CD8-positive, alpha-beta memory T cell (primary cell): ENCODE measurements around the gene L1CAM. TPM values are rescaled to one million over a fixed set of nuclear protein-coding genes. Genes with fewer than 3 reads are reported as not detected.
A peak's percentile ranks its signal among the peaks of the same experiment; 100 is the strongest.

Source experiments
- CTCF ChIA-PET: fragments of 350-600 bp; sonication (Branson Sonifier 250); formaldehyde crosslinking; loops from one replicate; lab custom pipeline; 2021; ENCODE audit warnings: antibody characterized with exemption; lab: Charles Lee
- POLR2A ChIA-PET: fragments of 350-600 bp; sonication (Branson Sonifier 250); formaldehyde crosslinking; loops from one replicate; lab custom pipeline; 2021; ENCODE audit warnings: antibody characterized with exemption; lab: Charles Lee
- DNase-seq, 5 donors: peaks; one replicate each; pipeline versions ENCODE4 v3.0.0 to v3.0.0-alpha.2; 2020 to 2022; ENCODE audit warnings: mixed read lengths in 1 of 5
- H3K27ac ChIP-seq: one replicate; pipeline ENCODE4 v1.7.0; 2013; ENCODE audit warnings: low read depth, mild to moderate bottlenecking, low read length, moderate library complexity
- H3K27me3 ChIP-seq: 2 replicates; pipeline ENCODE4 v1.7.0; 2013; ENCODE audit warnings: low read length, mild to moderate bottlenecking; ENCODE audit not compliant: insufficient read depth, poor library complexity, severe bottlenecking
- H3K36me3 ChIP-seq: 2 replicates; pipeline ENCODE4 v1.7.0; 2013; ENCODE audit warnings: mild to moderate bottlenecking, low read length, moderate library complexity; ENCODE audit not compliant: insufficient read depth
- H3K4me1 ChIP-seq: 2 replicates; pipeline ENCODE4 v1.7.0; 2013; ENCODE audit warnings: mild to moderate bottlenecking, low read length, moderate library complexity; ENCODE audit not compliant: insufficient read depth
- H3K4me3 ChIP-seq: 2 replicates; pipeline ENCODE4 v1.7.0; 2013; ENCODE audit warnings: mild to moderate bottlenecking, low read length
- H3K9me3 ChIP-seq: 2 replicates; pipeline ENCODE4 v1.7.0; 2013; ENCODE audit warnings: mild to moderate bottlenecking, low read length
- H3K27ac Mint-ChIP-seq, 8 donors: one replicate each; pipeline ENCODE4 v1.8.0; 2020 to 2021; ENCODE audit warnings: mixed read lengths in 8 of 8, mild to moderate bottlenecking in 6 of 8, inconsistent platforms in 3 of 8, moderate library complexity in 3 of 8
- H3K27me3 Mint-ChIP-seq, 2 donors: one replicate each; pipeline ENCODE4 v1.8.0; 2020 to 2021; ENCODE audit warnings: mixed read lengths in 2 of 2, mild to moderate bottlenecking in 1 of 2, moderate library complexity in 1 of 2
- H3K36me3 Mint-ChIP-seq, 3 donors: one replicate each; pipeline ENCODE4 v1.8.0; 2020 to 2021; ENCODE audit warnings: mixed read lengths in 3 of 3, inconsistent platforms in 1 of 3, mild to moderate bottlenecking in 1 of 3
- H3K4me1 Mint-ChIP-seq, 3 donors: one replicate each; pipeline ENCODE4 v1.8.0; 2020 to 2021; ENCODE audit warnings: mixed read lengths in 3 of 3, inconsistent platforms in 1 of 3, mild to moderate bottlenecking in 1 of 3
- H3K4me3 Mint-ChIP-seq, 7 donors: one replicate each; pipeline ENCODE4 v1.8.0; 2020 to 2021; ENCODE audit warnings: mixed read lengths in 7 of 7, mild to moderate bottlenecking in 6 of 7, moderate library complexity in 4 of 7, inconsistent platforms in 2 of 7
- H3K9me3 Mint-ChIP-seq, 5 donors: one replicate each; pipeline ENCODE4 v1.8.0; 2020 to 2022; ENCODE audit warnings: mixed read lengths in 5 of 5, mild to moderate bottlenecking in 3 of 5, moderate library complexity in 2 of 5, inconsistent platforms in 1 of 5
- polyA plus RNA-seq: library from polyadenylated mRNA; unstranded; fragments of 300-500 nt; fragmentation: Illumina TruSeq; gene quantifications from one replicate; pipeline ENCODE4 v1.2.3, GENCODE V29; 2021
- total RNA-seq, 2 experiments: library from RNA; stranded (reverse); gene quantifications; one replicate each; pipeline ENCODE4 v1.2.3, GENCODE V29; 2021

L1CAM gene
- total and polyA plus RNA-seq, 3 experiments from 2014 or later, result 0.38 to 0.79 (median 0.62) TPM

GRCh38 chrX:153873282-153874084 is 12.5 kb downstream of the L1CAM start:
- no peaks in the 10 kb centered on the region for H3K9me3 Mint-ChIP-seq
- POLR2A ChIA-PET, result no interaction called here

GRCh38 chrX:153871946-153872878 is 13.8 kb downstream of the L1CAM start:
- CTCF ChIA-PET, result no interaction called here
- H3K27ac Mint-ChIP-seq, result no peak overlapping the region
- peak overlapping the region in 1 of 7 donors; percentile 56 for H3K4me3 Mint-ChIP-seq
- H3K27me3 ChIP-seq, result no peaks in the 10 kb centered on the region
- POLR2A ChIA-PET, result no interaction called here
- no peaks in the 10 kb centered on the region for H3K9me3 Mint-ChIP-seq
- no peak for DNase-seq
- H3K9me3 ChIP-seq, result no peaks in the 10 kb centered on the region
- H3K36me3 ChIP-seq, result no peaks in the 10 kb centered on the region
- no peaks in the 10 kb centered on the region for H3K4me1 ChIP-seq
- no peak overlapping the region for H3K27ac ChIP-seq
- H3K36me3 Mint-ChIP-seq, result peaks cover 0 to 3% (median 0%) of the 10 kb centered on the region in 3 donors
- H3K4me1 Mint-ChIP-seq, result peaks cover 0 to 3% (median 0%) of the 10 kb centered on the region in 3 donors
- peaks cover 10 to 15% of the 10 kb centered on the region in 2 donors for H3K27me3 Mint-ChIP-seq
- no peak overlapping the region for H3K4me3 ChIP-seq

More at GRCh38 chrX:153873282-153874084, 12.5 kb downstream of the L1CAM start:
- H3K27ac ChIP-seq, result no peak overlapping the region
- Mint-ChIP-seq H3K27me3 (peaks cover 16 to 21% of the 10 kb centered on the region in 2 donors), H3K36me3 (peaks cover 0 to 3% (median 0%) of the 10 kb centered on the region in 3 donors), H3K4me1 (peaks cover 5 to 8% (median 5%) of the 10 kb centered on the region in 3 donors), H3K4me3 (no peak overlapping the region), H3K27ac (no peak overlapping the region)
- no peak for DNase-seq
- CTCF ChIA-PET, result no interaction called here
- H3K4me1 ChIP-seq, result no peaks in the 10 kb centered on the region
- H3K4me3 ChIP-seq, result no peak overlapping the region
- H3K36me3 ChIP-seq, result no peaks in the 10 kb centered on the region
- no peaks in the 10 kb centered on the region for H3K9me3 ChIP-seq
- H3K27me3 ChIP-seq, result no peaks in the 10 kb centered on the region

GRCh38 chrX:153871451-153871850 is 14.5 kb downstream of the L1CAM start:
- H3K9me3 ChIP-seq, result no peaks in the 10 kb centered on the region
- no peaks in the 10 kb centered on the region for H3K27me3 ChIP-seq
- Mint-ChIP-seq H3K27ac (no peak overlapping the region), H3K36me3 (peaks cover 0 to 3% (median 0%) of the 10 kb centered on the region in 3 donors), H3K27me3 (peaks cover 9 to 15% of the 10 kb centered on the region in 2 donors), H3K4me3 (no peak overlapping the region), H3K4me1 (peaks cover 0 to 3% (median 0%) of the 10 kb centered on the region in 3 donors), H3K9me3 (no peaks in the 10 kb centered on the region)
- H3K4me3 ChIP-seq, result no peak overlapping the region
- CTCF ChIA-PET, result no interaction called here
- no peak overlapping the region for H3K27ac ChIP-seq
- H3K4me1 ChIP-seq, result no peaks in the 10 kb centered on the region
- H3K36me3 ChIP-seq, result no peaks in the 10 kb centered on the region
- no peak for DNase-seq
- POLR2A ChIA-PET, result no interaction called here

- H3K27me3 Mint-ChIP-seq, result peaks cover 5 to 15% of the 10 kb centered on the region in 2 donors
- H3K27ac Mint-ChIP-seq, result no peak overlapping the region
- no peaks in the 10 kb centered on the region for H3K9me3 Mint-ChIP-seq
- POLR2A ChIA-PET, result no interaction called here
- CTCF ChIA-PET, result no interaction called here
- Histone ChIP-seq H3K27ac (no peak overlapping the region), H3K4me3 (no peak overlapping the region), H3K36me3 (no peaks in the 10 kb centered on the region), H3K9me3 (no peaks in the 10 kb centered on the region), H3K27me3 (no peaks in the 10 kb centered on the region), H3K4me1 (no peaks in the 10 kb centered on the region)
- H3K36me3 Mint-ChIP-seq, result peaks cover 0 to 3% (median 0%) of the 10 kb centered on the region in 3 donors
- H3K4me1 Mint-ChIP-seq, result no peaks in the 10 kb centered on the region
- no peak for DNase-seq
- no peak overlapping the region for H3K4me3 Mint-ChIP-seq
Observed at GRCh38 chrX:153870791-153871360, 15.1 kb downstream of the L1CAM start.

- POLR2A ChIA-PET, result no interaction called here
- no peak overlapping the region for H3K27ac ChIP-seq
- H3K27me3 Mint-ChIP-seq, result peaks cover 5 to 16% of the 10 kb centered on the region in 2 donors
- no peaks in the 10 kb centered on the region for H3K9me3 ChIP-seq
- no peak overlapping the region for H3K4me3 ChIP-seq
- H3K4me3 Mint-ChIP-seq, result no peak overlapping the region
- H3K4me1 ChIP-seq, result no peaks in the 10 kb centered on the region
- H3K9me3 Mint-ChIP-seq, result no peaks in the 10 kb centered on the region
- no peak for DNase-seq
- H3K27me3 ChIP-seq, result no peaks in the 10 kb centered on the region
- no peak overlapping the region for H3K27ac Mint-ChIP-seq
- peaks cover 0 to 3% (median 0%) of the 10 kb centered on the region in 3 donors for H3K36me3 Mint-ChIP-seq
- H3K4me1 Mint-ChIP-seq, result no peaks in the 10 kb centered on the region
- CTCF ChIA-PET, result no interaction called here
- no peaks in the 10 kb centered on the region for H3K36me3 ChIP-seq
Observed at GRCh38 chrX:153870288-153870690, 15.7 kb downstream of the L1CAM start.

- no peaks in the 10 kb centered on the region for H3K4me1 Mint-ChIP-seq
- no peaks in the 10 kb centered on the region for H3K9me3 ChIP-seq
- DNase-seq, result no peak
- H3K27me3 ChIP-seq, result no peaks in the 10 kb centered on the region
- POLR2A ChIA-PET, result no interaction called here
- H3K36me3 Mint-ChIP-seq, result peaks cover 0 to under 1% (median 0%) of the 10 kb centered on the region in 3 donors
- H3K9me3 Mint-ChIP-seq, result no peaks in the 10 kb centered on the region
- CTCF ChIA-PET, result no interaction called here
- H3K36me3 ChIP-seq, result no peaks in the 10 kb centered on the region
- peaks cover 5 to 16% of the 10 kb centered on the region in 2 donors for H3K27me3 Mint-ChIP-seq
- no peak overlapping the region for H3K27ac Mint-ChIP-seq
- H3K4me3 ChIP-seq, result no peak overlapping the region
- no peak overlapping the region for H3K27ac ChIP-seq
- H3K4me3 Mint-ChIP-seq, result no peak overlapping the region
- no peaks in the 10 kb centered on the region for H3K4me1 ChIP-seq
Observed at GRCh38 chrX:153869473-153870287, 16.3 kb downstream of the L1CAM start.

GRCh38 chrX:153868576-153869472 is 17.1 kb downstream of the L1CAM start:
- Mint-ChIP-seq H3K27me3 (peaks cover 5 to 13% of the 10 kb centered on the region in 2 donors), H3K9me3 (no peaks in the 10 kb centered on the region), H3K27ac (no peak overlapping the region), H3K4me3 (no peak overlapping the region), H3K4me1 (no peaks in the 10 kb centered on the region), H3K36me3 (no peaks in the 10 kb centered on the region)
- POLR2A ChIA-PET, result no interaction called here
- no peaks in the 10 kb centered on the region for H3K36me3 ChIP-seq
- no peak overlapping the region for H3K4me3 ChIP-seq
- H3K4me1 ChIP-seq, result no peaks in the 10 kb centered on the region
- CTCF ChIA-PET, result no interaction called here
- H3K9me3 ChIP-seq, result no peaks in the 10 kb centered on the region
- no peak overlapping the region for H3K27ac ChIP-seq
- no peak for DNase-seq
- H3K27me3 ChIP-seq, result no peaks in the 10 kb centered on the region
